ENCODE results near the gene VTN.

- TF ChIP-seq, protein P1, sequence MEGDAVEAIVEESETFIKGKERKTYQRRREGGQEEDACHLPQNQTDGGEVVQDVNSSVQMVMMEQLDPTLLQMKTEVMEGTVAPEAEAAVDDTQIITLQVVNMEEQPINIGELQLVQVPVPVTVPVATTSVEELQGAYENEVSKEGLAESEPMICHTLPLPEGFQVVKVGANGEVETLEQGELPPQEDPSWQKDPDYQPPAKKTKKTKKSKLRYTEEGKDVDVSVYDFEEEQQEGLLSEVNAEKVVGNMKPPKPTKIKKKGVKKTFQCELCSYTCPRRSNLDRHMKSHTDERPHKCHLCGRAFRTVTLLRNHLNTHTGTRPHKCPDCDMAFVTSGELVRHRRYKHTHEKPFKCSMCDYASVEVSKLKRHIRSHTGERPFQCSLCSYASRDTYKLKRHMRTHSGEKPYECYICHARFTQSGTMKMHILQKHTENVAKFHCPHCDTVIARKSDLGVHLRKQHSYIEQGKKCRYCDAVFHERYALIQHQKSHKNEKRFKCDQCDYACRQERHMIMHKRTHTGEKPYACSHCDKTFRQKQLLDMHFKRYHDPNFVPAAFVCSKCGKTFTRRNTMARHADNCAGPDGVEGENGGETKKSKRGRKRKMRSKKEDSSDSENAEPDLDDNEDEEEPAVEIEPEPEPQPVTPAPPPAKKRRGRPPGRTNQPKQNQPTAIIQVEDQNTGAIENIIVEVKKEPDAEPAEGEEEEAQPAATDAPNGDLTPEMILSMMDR (IDR thresholded peaks at IDR 0.05): no peak
- no peak for TF ChIP-seq POLR2A (IDR thresholded peaks at IDR 0.05)
These were observed 4.6 kb downstream of the VTN start for GRCh38 chr17:28365487-28365886.

Measured in lower leg skin (tissue), 3 donors.